ENCODE data around the gene SIK3.
"Not testable (repeated sequence)": the region's sequence is repeated elsewhere in the genome, so short reads cannot be mapped to it uniquely, and the experiment has no call there.

SIK3 gene

DNA sequence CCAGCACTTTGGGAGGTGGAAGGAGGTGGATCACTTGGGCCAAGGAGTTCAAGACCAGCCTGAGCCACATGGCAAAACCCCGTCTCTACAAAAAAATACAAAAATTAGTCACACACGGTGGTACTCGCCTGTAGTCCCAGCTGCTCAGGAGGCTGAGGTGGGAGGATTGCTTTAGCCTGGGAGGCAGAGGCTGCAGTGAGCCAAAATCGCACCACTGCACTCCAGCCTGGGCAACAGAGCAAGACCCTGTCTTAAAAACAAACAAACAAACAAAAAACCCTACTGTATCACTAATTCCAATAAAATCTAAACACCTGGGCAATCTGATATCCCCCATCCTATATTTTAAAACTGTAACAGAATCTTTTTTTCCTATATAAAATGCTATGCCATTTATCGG, 51.6 kb downstream of the SIK3 start:
- not testable (repeated sequence) for DNase-seq (ENCODE audit: low read depth in 2 of 3, low spot score in 1 of 3)

DNA sequence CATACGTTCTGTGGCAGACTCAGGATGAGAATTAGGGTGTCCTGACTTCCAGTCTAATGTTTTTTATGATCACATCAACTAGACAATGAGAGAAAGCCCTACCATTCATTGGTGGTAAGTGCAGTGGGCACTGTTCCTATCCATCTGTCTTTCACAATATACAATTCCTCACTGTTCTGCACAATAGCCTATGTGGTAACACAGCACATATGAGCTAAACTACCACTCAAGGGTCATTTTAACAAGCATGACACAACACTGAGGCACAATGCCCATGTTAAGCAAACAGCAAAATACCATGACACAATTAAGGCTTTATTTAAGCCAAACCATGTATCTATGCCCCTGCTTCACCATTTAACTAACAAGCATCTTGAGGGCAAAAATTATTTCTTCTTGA, 52.3 kb downstream of the SIK3 start:
- DNase-seq (ENCODE audit: low read depth in 2 of 3, low spot score in 1 of 3) = no peak

DNA sequence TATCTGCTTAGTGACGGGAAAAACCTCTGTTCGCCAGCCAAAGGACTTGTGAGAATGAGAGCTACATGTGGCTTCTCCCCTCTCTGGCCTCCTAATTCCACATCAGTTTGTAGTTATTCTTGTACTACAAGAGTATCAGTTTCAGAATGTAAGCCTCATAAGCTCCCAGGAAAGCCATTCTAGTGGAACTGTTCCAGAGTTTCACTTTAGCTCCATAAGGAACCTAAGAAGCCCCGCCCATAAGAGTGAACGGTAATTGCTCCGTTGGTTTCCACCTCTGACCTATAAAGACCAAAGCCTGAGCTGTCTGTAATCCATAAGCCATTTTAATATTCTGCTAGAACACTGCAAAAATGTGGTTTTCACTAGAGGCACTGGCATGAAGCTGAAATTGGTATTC, 53.0 kb downstream of the SIK3 start:
- DNase-seq (ENCODE audit: low read depth in 2 of 3, low spot score in 1 of 3) = no peak

- DNase-seq (ENCODE audit: low read depth in 2 of 3, low spot score in 1 of 3) = no peak
Observed at GRCh38 chr11:117044287-117045035, 53.8 kb downstream of the SIK3 start.

DNA sequence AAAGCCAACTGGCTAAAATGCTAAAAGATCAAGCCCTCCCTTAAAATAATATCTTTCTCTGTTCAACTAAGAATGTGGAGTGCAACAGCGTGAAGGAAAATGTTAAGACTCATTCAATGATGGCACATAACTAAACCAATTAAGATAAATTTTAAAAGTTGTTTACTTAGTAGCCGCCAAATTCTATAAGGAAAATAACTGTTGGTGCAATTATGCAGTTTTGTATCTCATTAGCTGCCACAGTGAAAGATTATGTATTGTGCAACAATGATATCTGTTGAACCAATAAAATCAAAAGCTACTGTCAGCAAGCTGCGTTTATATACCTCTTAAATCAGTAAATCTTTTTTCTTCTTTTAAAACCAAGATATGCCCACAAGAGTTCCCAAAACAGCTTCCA, 55.5 kb downstream of the SIK3 start:
- no peak for DNase-seq (ENCODE audit: low read depth in 2 of 3, low spot score in 1 of 3)

GRCh38 chr11:117039900-117040299, 58.3 kb downstream of the SIK3 start:
- DNase-seq (ENCODE audit: low read depth in 2 of 3, low spot score in 1 of 3) = no peak

DNA sequence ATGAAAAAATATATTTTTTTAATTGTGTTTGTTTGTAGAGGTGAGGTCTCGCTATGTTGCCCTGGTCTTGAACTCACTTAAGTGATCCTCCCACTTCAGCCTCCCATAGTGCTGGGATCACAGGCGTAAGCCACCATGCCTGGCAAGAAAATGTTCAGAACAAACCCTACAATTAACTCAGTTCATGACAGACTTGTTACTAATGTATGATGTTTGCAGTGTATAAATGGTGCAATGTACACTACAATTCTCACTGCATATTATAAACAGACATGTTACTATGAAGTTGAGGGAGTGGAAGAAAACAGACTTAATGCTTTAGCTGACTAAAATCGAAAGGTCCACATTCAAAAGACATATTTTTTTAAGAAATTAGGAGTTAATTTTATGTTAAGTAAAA, 59.0 kb downstream of the SIK3 start:
- no peak for DNase-seq (ENCODE audit: low read depth in 2 of 3, low spot score in 1 of 3)

GRCh38 chr11:117037975-117038350, 60.3 kb downstream of the SIK3 start:
- DNase-seq (ENCODE audit: low read depth in 2 of 3, low spot score in 1 of 3) = no peak

GRCh38 chr11:117037279-117037974, 60.8 kb downstream of the SIK3 start:
- no peak for DNase-seq (ENCODE audit: low read depth in 2 of 3, low spot score in 1 of 3)

- DNase-seq (ENCODE audit: low read depth in 2 of 3, low spot score in 1 of 3) = no peak
Observed at GRCh38 chr11:117034901-117035300, 63.3 kb downstream of the SIK3 start.

- DNase-seq (ENCODE audit: low read depth in 2 of 3, low spot score in 1 of 3) = no peak
Observed at GRCh38 chr11:117026593-117027330, 71.5 kb downstream of the SIK3 start.

DNA sequence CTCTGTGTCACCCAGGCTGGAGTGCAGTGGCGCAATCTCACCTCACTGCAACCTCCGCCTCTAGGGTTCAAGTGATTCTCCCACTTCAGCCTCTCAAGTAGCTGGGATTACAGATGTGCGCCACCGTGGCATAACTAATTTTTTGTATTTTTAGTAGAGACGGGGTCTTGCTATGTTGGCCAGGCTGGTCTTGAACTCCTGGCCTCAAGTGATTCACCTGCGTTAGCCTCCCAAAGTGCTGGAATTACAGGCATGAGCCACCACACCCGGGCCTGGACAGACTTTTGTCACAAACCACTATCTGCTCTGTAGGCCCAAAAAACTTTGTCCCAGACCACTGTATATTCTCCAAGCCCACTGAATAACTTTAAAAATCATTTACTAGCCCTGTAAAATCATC, 74.5 kb downstream of the SIK3 start:
- DNase-seq (ENCODE audit: low read depth in 2 of 3, low spot score in 1 of 3) = not testable (repeated sequence)

DNA sequence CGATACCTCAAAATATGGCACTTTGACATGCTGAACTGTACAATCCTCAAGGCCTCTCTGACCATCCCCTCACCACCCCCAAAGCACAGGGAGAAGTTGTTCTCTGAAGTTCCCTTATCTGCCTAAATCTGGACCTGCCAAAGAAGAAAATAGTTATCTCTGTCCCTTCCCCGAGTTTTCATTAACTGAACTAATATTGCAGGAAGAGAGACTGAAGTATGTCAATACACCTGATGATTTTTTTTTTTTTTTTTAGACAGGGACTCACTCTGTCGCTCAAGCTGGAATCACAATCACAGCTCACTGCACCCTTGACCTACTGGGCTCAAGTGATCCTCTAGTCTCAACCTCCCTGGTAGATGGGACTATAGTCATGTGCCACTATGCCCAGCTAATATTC, 75.0 kb downstream of the SIK3 start:
- no peak for DNase-seq (ENCODE audit: low read depth in 2 of 3, low spot score in 1 of 3)

- DNase-seq (ENCODE audit: low read depth in 2 of 3, low spot score in 1 of 3) = no peak
Observed at GRCh38 chr11:117022526-117022925, 75.7 kb downstream of the SIK3 start.

GRCh38 chr11:117020869-117021564, 77.2 kb downstream of the SIK3 start:
- DNase-seq (ENCODE audit: low read depth in 2 of 3, low spot score in 1 of 3) = no peak

GRCh38 chr11:117020287-117020686, 77.9 kb downstream of the SIK3 start:
- DNase-seq (ENCODE audit: low read depth in 2 of 3, low spot score in 1 of 3) = peak in 1 of 3 donors; percentile 34

DNA sequence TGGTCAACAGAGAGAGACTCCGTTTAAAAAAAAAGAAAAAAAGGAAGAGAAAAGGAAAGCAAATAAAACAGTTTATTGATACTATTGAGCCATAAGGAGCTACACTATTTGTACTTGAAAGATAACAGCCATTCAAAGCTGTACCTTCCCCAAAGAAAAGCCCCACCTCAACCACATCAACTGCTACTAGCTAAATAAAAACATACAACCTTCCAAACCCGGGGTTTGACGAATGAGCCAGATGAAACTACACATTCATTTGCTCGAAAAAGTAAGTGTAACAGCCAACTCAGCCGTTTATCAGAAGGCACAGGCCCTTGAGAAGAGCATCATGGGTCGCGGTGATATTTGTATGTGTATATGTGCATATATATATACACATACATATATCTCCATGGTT, 78.4 kb downstream of the SIK3 start:
- DNase-seq (ENCODE audit: low read depth in 2 of 3, low spot score in 1 of 3) = no peak

DNA sequence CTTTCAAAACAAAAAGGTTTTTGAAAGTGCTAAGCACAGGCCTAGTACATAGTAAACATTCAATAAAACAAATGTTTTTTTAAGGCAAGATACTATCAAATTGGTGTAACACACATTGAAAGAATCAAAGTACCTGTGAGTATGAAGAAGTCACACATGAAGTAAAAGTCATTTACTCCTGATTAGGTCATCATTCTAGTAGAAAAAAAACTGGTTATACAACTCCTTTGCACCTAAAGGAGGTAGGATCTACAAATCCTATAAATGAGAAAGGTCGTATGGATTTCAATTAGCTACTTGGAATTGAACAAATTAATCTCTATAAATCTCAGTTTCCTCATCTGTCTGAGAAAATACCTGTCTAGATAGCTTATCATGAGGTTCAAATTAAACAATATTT, 80.8 kb downstream of the SIK3 start:
- no peak for DNase-seq (ENCODE audit: low read depth in 2 of 3, low spot score in 1 of 3)

DNA sequence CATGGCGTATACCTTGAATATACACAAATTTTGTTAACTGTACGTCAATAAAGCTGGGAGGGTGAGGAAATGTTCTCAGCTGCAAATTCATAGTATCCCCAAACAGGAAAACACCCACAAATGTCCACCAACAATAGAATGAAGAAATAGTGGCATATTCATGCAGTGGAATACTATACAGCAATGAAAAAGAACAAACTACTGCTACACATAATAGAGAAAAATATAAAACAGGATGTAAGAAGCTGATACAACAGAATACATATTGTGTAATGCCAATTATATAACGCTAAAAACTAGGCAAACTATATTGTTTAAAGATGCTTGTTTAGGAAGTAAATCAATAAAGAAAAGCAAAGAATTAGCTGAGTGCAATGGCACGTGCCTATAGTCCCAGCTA, 81.5 kb downstream of the SIK3 start:
- DNase-seq (ENCODE audit: low read depth in 2 of 3, low spot score in 1 of 3) = no peak

DNA sequence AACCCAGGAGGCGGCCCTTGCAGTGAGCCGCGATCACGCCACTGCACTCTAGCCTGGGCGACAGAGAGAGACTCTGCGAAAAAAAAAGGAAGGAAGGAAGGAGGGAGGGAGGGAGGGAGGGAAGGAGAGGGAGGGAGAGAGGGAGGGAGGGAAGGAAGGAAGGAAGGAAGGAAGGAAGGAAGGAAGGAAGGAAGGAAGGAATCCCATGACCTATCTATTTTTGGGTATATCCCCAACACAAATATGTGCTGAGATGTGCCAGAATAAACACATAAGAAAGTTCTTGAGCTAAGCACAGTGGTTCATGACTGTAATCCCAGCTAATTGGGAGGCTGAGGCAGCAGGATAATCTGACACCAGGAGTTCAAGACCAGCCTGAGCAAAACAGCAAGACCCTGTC, 82.0 kb downstream of the SIK3 start:
- DNase-seq (ENCODE audit: low read depth in 2 of 3, low spot score in 1 of 3) = no peak

DNA sequence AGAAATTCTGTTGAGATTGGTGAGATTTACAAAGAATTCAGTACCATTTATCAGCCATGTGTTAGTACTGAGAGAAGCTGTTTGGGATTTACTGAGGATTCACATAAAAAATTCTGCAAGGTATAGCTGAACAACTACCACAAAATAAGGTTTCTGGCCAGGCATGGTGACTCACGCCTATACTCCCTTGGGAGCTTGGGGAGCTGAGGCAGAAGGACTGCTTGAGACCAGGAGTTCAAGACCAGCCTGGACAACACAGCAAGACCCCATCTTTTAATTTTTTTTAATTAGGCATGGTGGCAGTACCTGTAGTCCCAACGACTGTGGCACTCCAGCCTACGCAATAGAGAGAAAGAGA, 86.7 kb downstream of the SIK3 start:
- DNase-seq (ENCODE audit: low read depth in 2 of 3, low spot score in 1 of 3) = peak in 1 of 3 donors; percentile 40

Data from stimulated activated CD4-positive, alpha-beta T cell treated with anti-CD3 and anti-CD28 coated beads, Interleukin-12 subunit alpha, Interleukin-12 subunit beta, amount 100 ng/mL, for 48 hours (primary cell).